ENCODE results near the gene THSD7B. TPM values are rescaled to one million over a fixed set of nuclear protein-coding genes. Genes with fewer than 3 reads are reported as not detected.

The THSD7B gene
- total RNA-seq, 4 donors from 2014 or later, result under 0.01 to 0.29 (median 0.03) TPM

DNA sequence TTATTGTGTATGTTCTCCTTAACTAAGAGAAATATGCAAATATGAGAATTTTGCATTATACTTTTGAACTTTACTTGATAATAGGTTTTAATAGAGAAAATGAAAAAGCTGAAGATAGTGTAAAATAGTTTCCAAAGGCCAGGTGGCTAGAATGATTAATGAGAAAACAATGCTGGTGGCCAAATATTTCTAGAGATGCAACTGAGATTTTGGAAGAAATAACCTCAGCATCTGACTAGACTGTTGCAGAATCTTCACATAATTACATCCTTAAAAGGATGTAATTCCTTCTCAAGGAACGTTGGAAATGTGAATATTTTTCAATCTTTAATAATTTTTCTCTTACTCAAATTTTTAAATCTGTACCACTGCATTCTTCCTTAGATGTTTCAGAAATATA, 434.4 kb downstream of the THSD7B start:
- no peaks in the 10 kb centered on the region for H3K36me3 ChIP-seq
- no peak for DNase-seq (ENCODE audit: extremely low spot score)
- WGBS, result 44% methylated on average over 1 of the region's 1 CpG
- no peak for TF ChIP-seq POLR2AphosphoS5 (IDR thresholded peaks at IDR 0.05)
- no peak for TF ChIP-seq POLR2A (IDR thresholded peaks at IDR 0.05; ENCODE audit: low read depth)
- no peak for TF ChIP-seq EP300 (IDR thresholded peaks at IDR 0.05)
- TF ChIP-seq CTCF (IDR thresholded peaks at IDR 0.05), result no peak
- no peaks in the 10 kb centered on the region for H3K27me3 ChIP-seq
- H3K9me3 ChIP-seq, result no peaks in the 10 kb centered on the region
- no peak overlapping the region for H3K27ac ChIP-seq (replicated peaks in 1 of 4)
- H3K4me3 ChIP-seq, result no peak overlapping the region
- intact Hi-C loops (cut with DNase I), result no loop called here
- no peaks in the 10 kb centered on the region for H3K4me1 ChIP-seq

DNA sequence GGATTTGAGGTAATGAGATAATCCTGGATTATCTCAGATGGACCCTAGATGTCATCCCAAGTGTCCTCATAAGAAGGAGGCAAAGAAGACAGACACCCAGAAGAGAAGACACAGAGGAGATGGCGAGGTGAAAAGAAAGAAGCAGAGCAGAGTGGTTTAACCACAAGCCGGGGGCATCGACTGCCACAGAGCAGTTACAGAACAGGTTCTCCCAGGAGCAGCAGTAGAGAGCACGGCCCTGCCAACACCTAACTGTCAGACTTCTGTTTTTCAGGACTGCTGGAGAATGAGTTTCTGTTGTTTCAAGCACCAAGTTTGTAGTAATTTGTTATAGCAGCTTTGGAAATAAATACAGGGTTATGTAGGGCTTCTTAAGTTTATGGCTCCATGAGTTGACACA, 437.0 kb downstream of the THSD7B start:
- intact Hi-C loops (cut with DNase I), result no loop called here
- no peak for TF ChIP-seq CTCF (IDR thresholded peaks at IDR 0.05)
- no peak for TF ChIP-seq POLR2A (IDR thresholded peaks at IDR 0.05; ENCODE audit: low read depth)
- TF ChIP-seq POLR2AphosphoS5 (IDR thresholded peaks at IDR 0.05), result no peak
- TF ChIP-seq EP300 (IDR thresholded peaks at IDR 0.05), result no peak
- Histone ChIP-seq H3K4me3 (no peak overlapping the region), H3K27me3 (no peaks in the 10 kb centered on the region), H3K36me3 (no peaks in the 10 kb centered on the region), H3K9me3 (no peaks in the 10 kb centered on the region), H3K4me1 (no peaks in the 10 kb centered on the region), H3K27ac (replicated peaks in 1 of 4) (no peak overlapping the region)
- 70% methylated on average over 4 of the region's 4 CpGs for WGBS
- no peak for DNase-seq (ENCODE audit: extremely low spot score)

DNA sequence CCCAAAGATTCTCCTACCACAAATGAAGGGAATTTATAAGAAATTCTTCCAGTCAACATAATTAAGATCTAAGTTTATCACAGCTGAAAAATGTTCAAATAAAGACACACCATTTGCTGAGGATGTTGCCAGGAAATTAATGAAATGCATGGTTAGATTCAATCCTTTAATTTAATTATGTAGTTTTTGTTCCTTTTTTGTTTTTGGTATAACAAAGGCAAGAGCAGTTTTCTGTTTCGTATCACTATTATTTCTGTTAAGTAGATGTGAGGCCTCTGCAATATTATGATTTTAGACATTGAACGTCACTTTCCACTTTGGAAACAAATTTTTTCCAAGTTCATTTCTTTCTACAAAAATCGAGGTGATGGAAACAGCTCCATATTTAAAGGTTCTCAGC, 440.0 kb downstream of the THSD7B start:
- no peaks in the 10 kb centered on the region for H3K9me3 ChIP-seq
- no peaks in the 10 kb centered on the region for H3K36me3 ChIP-seq
- H3K27me3 ChIP-seq, result no peaks in the 10 kb centered on the region

GRCh38 chr2:137206069-137206468, 440.7 kb downstream of the THSD7B start:
- no peak for TF ChIP-seq CTCF (IDR thresholded peaks at IDR 0.05)
- no peak for TF ChIP-seq POLR2A (IDR thresholded peaks at IDR 0.05; ENCODE audit: low read depth)
- TF ChIP-seq EP300 (IDR thresholded peaks at IDR 0.05), result no peak
- TF ChIP-seq POLR2AphosphoS5 (IDR thresholded peaks at IDR 0.05), result no peak

More for the DNA sequence above, 440.0 kb downstream of the THSD7B start:
- TF ChIP-seq CTCF (IDR thresholded peaks at IDR 0.05) (no peak), EP300 (IDR thresholded peaks at IDR 0.05) (no peak), POLR2AphosphoS5 (IDR thresholded peaks at IDR 0.05) (no peak), POLR2A (IDR thresholded peaks at IDR 0.05; ENCODE audit: low read depth) (no peak)
- WGBS, result 68% methylated on average over 3 of the region's 3 CpGs
- intact Hi-C loops (cut with DNase I), result no loop called here
- Histone ChIP-seq H3K4me3 (no peak overlapping the region), H3K4me1 (no peaks in the 10 kb centered on the region), H3K27ac (replicated peaks in 1 of 4) (no peak overlapping the region)
- no peak for DNase-seq (ENCODE audit: extremely low spot score)

GRCh38 chr2:137207030-137207429, 441.7 kb downstream of the THSD7B start:
- H3K4me1 ChIP-seq, result no peaks in the 10 kb centered on the region
- no peaks in the 10 kb centered on the region for H3K36me3 ChIP-seq
- TF ChIP-seq POLR2A (IDR thresholded peaks at IDR 0.05; ENCODE audit: low read depth) (no peak), POLR2AphosphoS5 (IDR thresholded peaks at IDR 0.05) (no peak), CTCF (IDR thresholded peaks at IDR 0.05) (no peak)
- no peak overlapping the region for H3K4me3 ChIP-seq
- no peak for DNase-seq (ENCODE audit: extremely low spot score)
- H3K27me3 ChIP-seq, result no peaks in the 10 kb centered on the region
- no peak overlapping the region for H3K27ac ChIP-seq (replicated peaks in 1 of 4)
- no peaks in the 10 kb centered on the region for H3K9me3 ChIP-seq
- WGBS, result 63% methylated on average over 1 of the region's 1 CpG
- intact Hi-C loops (cut with DNase I), result no loop called here

More at GRCh38 chr2:137206069-137206468, 440.7 kb downstream of the THSD7B start:
- Histone ChIP-seq H3K4me3 (no peak overlapping the region), H3K4me1 (no peaks in the 10 kb centered on the region), H3K9me3 (no peaks in the 10 kb centered on the region), H3K27me3 (no peaks in the 10 kb centered on the region), H3K36me3 (no peaks in the 10 kb centered on the region), H3K27ac (replicated peaks in 1 of 4) (no peak overlapping the region)
- intact Hi-C loops (cut with DNase I), result no loop called here
- no peak for DNase-seq (ENCODE audit: extremely low spot score)
- 83% methylated on average over 3 of the region's 3 CpGs for WGBS

All from esophagus muscularis mucosa (tissue), 4 donors.